ENCODE results near the gene ORMDL2.
"Not testable (repeated sequence)": the region's sequence is repeated elsewhere in the genome, so short reads cannot be mapped to it uniquely, and the experiment has no call there.

Gene ORMDL2

GRCh38 chr12:55852740-55853139 lies 34.9 kb downstream of the ORMDL2 start:
- no peak for DNase-seq (ENCODE audit: low read depth in 2 of 2)

GRCh38 chr12:55861396-55861795 lies 43.6 kb downstream of the ORMDL2 start:
- DNase-seq (ENCODE audit: low read depth in 2 of 2) = no peak

- DNase-seq (ENCODE audit: low read depth in 2 of 2) = no peak
These were observed 44.0 kb downstream of the ORMDL2 start for GRCh38 chr12:55861871-55862270.

DNA sequence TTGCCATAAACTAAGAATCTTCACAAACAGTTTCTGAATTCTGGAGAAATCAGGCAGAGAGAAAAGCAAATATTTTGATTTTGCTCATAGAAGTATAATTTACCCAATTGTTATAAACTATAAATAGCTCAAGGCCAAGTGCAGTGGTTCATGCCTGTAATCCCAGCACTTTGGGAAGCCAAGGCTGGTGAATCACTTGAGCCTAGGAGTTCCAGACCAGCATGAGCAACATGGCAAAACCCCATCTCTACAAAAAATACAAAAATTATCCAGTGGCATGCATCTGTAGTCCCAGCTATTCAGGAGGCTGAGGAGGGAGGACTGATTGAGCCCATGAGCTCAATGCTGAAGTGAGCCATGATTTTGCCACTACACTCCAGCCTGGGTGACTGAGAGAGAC lies 44.4 kb downstream of the ORMDL2 start:
- no peak for DNase-seq (ENCODE audit: low read depth in 2 of 2)

- not testable (repeated sequence) for DNase-seq (ENCODE audit: low read depth in 2 of 2)
These were observed 45.1 kb downstream of the ORMDL2 start for GRCh38 chr12:55862931-55863330.

DNA sequence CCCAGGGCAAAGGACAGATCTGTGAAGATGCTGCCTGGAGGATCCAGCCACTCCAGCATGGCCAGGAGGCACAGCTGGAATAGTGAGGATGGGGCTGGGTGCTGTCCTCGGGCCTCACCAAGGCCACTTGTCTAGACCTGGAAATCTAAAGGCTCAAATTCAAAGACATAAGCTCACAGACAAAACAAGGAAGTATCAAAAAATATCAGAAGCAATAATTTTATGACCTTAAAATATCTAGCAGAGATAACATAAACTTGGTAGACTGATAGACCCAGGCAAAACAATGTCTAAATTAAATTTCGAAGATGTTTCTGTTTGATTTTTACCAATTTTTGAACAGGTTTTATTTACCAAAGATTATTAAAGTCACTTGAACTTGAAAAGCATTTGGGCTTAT lies 47.5 kb downstream of the ORMDL2 start:
- DNase-seq (ENCODE audit: low read depth in 2 of 2) = no peak

DNA sequence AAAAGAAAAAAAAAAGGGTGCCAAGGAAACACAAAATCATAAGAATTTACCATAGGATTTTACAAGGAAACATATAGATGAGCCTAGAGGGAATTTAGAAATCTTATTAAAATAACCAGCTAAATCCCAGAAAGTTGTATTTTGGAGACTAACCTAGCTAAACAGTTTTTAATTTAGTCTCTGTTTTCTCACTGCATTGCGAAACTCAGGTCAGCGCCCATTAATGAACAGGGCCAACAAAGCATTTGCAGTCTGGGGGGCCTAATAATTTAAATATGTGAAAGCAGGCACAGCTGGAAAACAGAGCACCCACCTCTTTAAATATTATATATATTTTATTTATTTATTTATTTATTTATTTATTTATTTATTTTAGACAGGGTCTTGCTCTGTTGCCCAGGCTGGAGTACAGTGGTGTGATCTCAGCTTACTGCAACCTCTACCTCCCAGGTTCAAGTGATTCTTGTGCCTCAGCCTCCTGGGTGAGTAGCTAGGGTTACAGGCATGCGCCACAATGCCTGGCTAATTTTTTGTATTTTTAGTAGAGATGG lies 48.7 kb downstream of the ORMDL2 start:
- DNase-seq (ENCODE audit: low read depth in 2 of 2) = not testable (repeated sequence)
